B cell (primary cell): Measurements from ENCODE around the gene PRKCZ. TPM values are rescaled to one million over a fixed set of nuclear protein-coding genes. Genes with fewer than 3 reads are reported as not detected.

Experiments used
- ATAC-seq: fragments of 200-7000 bp; cut with Tn5 transposase; one replicate; pipeline ENCODE4 v1.10.0; 2021; ENCODE audit warnings: low read depth, mild to moderate bottlenecking, moderate number of reproducible peaks, moderate library complexity
- CTCF ChIA-PET: fragments of 350-600 bp; sonication (Branson Sonifier 250); formaldehyde crosslinking; loops from one replicate; lab custom pipeline; 2021; ENCODE audit warnings: antibody characterized with exemption, inconsistent platforms; lab: Charles Lee
- POLR2A ChIA-PET: fragments of 350-600 bp; sonication (Branson Sonifier 250); formaldehyde crosslinking; loops from one replicate; lab custom pipeline; 2021; ENCODE audit warnings: antibody characterized with exemption; lab: Charles Lee
- DNase-seq: peaks from one replicate; pipeline ENCODE4 v3.0.0; 2013
- H2AFZ ChIP-seq: 2 replicates; pipeline ENCODE4 v1.6.1; 2012; ENCODE audit warnings: mild to moderate bottlenecking, low read depth, low read length; ENCODE audit not compliant: insufficient read depth, poor library complexity, severe bottlenecking
- H3K27ac ChIP-seq, 2 donors: 1 replicate in 1 of 2; 2 replicates in 1 of 2; pipeline ENCODE4 v1.5.1; 2012 to 2013; ENCODE audit warnings: low read length in 2 of 2, mild to moderate bottlenecking in 2 of 2, moderate library complexity in 1 of 2
- H3K27me3 ChIP-seq, 4 experiments: fragments of 200-600 bp in 1 of 4; sonication (generic) in 1 of 4; replicated peaks in 1 of 4; 1 replicate in 2 of 4; 2 replicates in 2 of 4; pipeline versions ENCODE4 v1.6.1 to v1.7.0; 2013 to 2016; ENCODE audit warnings: low read length in 3 of 4, mild to moderate bottlenecking in 2 of 4, mixed read lengths in 1 of 4, moderate library complexity in 1 of 4; ENCODE audit not compliant: insufficient read depth in 4 of 4, control insufficient read depth in 3 of 4; ENCODE audit errors: control extremely low read depth in 1 of 4
- H3K36me3 ChIP-seq, 2 experiments: replicated peaks in 1 of 2; 1 replicate in 1 of 2; 2 replicates in 1 of 2; pipeline versions ENCODE4 v1.6.1 to v1.7.1; 2013; ENCODE audit warnings: low read length in 1 of 2; ENCODE audit not compliant: insufficient read depth in 2 of 2, control insufficient read depth in 1 of 2; ENCODE audit errors: control extremely low read depth in 1 of 2, extremely low read depth in 1 of 2
- H3K4me1 ChIP-seq, 2 donors: fragments of 200-600 bp in 1 of 2; sonication (generic) in 1 of 2; 1 replicate in 1 of 2; 2 replicates in 1 of 2; pipeline versions ENCODE4 v1.5.1 to v1.6.1; 2013 to 2017; ENCODE audit warnings: low read length in 2 of 2; ENCODE audit not compliant: control insufficient read depth in 2 of 2, insufficient read depth in 2 of 2
- H3K4me2 ChIP-seq: replicated peaks from 2 replicates; pipeline ENCODE3; 2012; ENCODE audit warnings: mild to moderate bottlenecking, low read depth, low read length; ENCODE audit not compliant: poor library complexity, severe bottlenecking
- H3K4me3 ChIP-seq, 5 experiments: fragments of 200-600 bp in 1 of 5; sonication (generic) in 1 of 5; 1 replicate in 3 of 5; 2 replicates in 2 of 5; pipeline versions ENCODE4 v1.5.1 to v1.7.0; 2011 to 2016; ENCODE audit warnings: low read length in 4 of 5, mild to moderate bottlenecking in 4 of 5, low read depth in 2 of 5, control low read depth in 1 of 5, moderate library complexity in 1 of 5; ENCODE audit not compliant: insufficient read depth in 1 of 5; ENCODE audit errors: control extremely low read depth in 1 of 5, extremely low read depth in 1 of 5
- H3K79me2 ChIP-seq: fragments of 200-600 bp; sonication (generic); one replicate; pipeline ENCODE4 v1.6.0; 2016; ENCODE audit warnings: low read length; ENCODE audit not compliant: control insufficient read depth, insufficient read depth
- H3K9ac ChIP-seq: fragments of 200-600 bp; sonication (generic); 2 replicates; pipeline ENCODE4 v1.6.1; 2017; ENCODE audit warnings: mild to moderate bottlenecking, low read length, moderate library complexity
- H3K9me3 ChIP-seq, 3 donors: one replicate each; pipeline versions ENCODE4 v1.6.1 to v1.7.1; 2013; ENCODE audit warnings: low read length in 2 of 3; ENCODE audit not compliant: control insufficient read depth in 2 of 3, insufficient read depth in 1 of 3; ENCODE audit errors: control extremely low read depth in 1 of 3
- H4K20me1 ChIP-seq: 2 replicates; pipeline ENCODE4 v1.6.0; 2012; ENCODE audit warnings: mild to moderate bottlenecking, low read length; ENCODE audit not compliant: insufficient read depth, control insufficient read depth, poor library complexity, severe bottlenecking
- H3K27ac Mint-ChIP-seq: one replicate; pipeline ENCODE4 v1.8.0; 2021; ENCODE audit warnings: mixed read lengths
- H3K27me3 Mint-ChIP-seq: one replicate; pipeline ENCODE4 v1.8.0; 2021; ENCODE audit warnings: mixed read lengths
- H3K4me1 Mint-ChIP-seq: one replicate; pipeline ENCODE4 v1.8.0; 2021; ENCODE audit warnings: mixed read lengths
- H3K4me3 Mint-ChIP-seq: one replicate; pipeline ENCODE4 v1.8.0; 2021; ENCODE audit warnings: mixed read lengths
- H3K9me3 Mint-ChIP-seq: one replicate; pipeline ENCODE4 v1.8.0; 2022; ENCODE audit warnings: mixed read lengths; ENCODE audit not compliant: insufficient read depth
- CTCF ChIP-seq: fragments of 200-600 bp; IDR thresholded peaks from one replicate; pipeline ENCODE4 v1.8.0; 2022; ENCODE audit warnings: antibody characterized with exemption, mild to moderate bottlenecking
- EZH2 ChIP-seq: IDR thresholded peaks from 2 replicates; pipeline ENCODE4 v1.6.1; 2012; ENCODE audit warnings: borderline replicate concordance, low read depth, mild to moderate bottlenecking, moderate library complexity, low read length; ENCODE audit not compliant: insufficient read depth, poor library complexity, severe bottlenecking
- WGBS: methylation state at CpG from one replicate; pipeline ENCODE4 v1.1.5; 2013; ENCODE audit warnings: missing lambda C conversion rate; ENCODE audit not compliant: insufficient coverage; 5-methylcytosine and 5-hydroxymethylcytosine counted together
- intact Hi-C: fragments of 100-400 bp; cut with micrococcal nuclease; formaldehyde crosslinking; loops from one replicate; pipeline ENCODE4 v1.10.0; 2022
- polyA plus RNA-seq: library from polyadenylated mRNA; depleted of rRNA; stranded (reverse); fragments of >200 nt; gene quantifications from 2 replicates; pipeline ENCODE4 v1.2.3, GENCODE V29; 2012
- total RNA-seq, 2 donors: library from RNA; stranded (reverse); fragments of 120-200 nt in 1 of 2; gene quantifications; 1 replicate in 1 of 2; 2 replicates in 1 of 2; pipeline versions ENCODE4 v1.2.3 to v1.2.4, GENCODE V29; 2013 to 2022

Gene PRKCZ
- total and polyA plus RNA-seq, 2 donors (not counting 1 experiment from before 2014, with no cell fraction given), result 17.9 to 53.2 TPM

- intact Hi-C loops, result no loop called here
- Histone ChIP-seq H3K9me3 (peaks cover 0 to 53% (median 23%) of the 10 kb centered on the region in 3 donors), H3K4me2 (no peak overlapping the region), H2AFZ (no peak overlapping the region), H3K27ac (no peak overlapping the region), H4K20me1 (peaks cover 18% of the 10 kb centered on the region), H3K4me1 (no peaks in the 10 kb centered on the region), H3K27me3 (no peaks in the 10 kb centered on the region), H3K4me3 (no peak overlapping the region), H3K36me3 (peaks cover 0 to 2% of the 10 kb centered on the region in 2 experiments), H3K9ac (no peak overlapping the region), H3K79me2 (peaks cover 28% of the 10 kb centered on the region)
- TF ChIP-seq CTCF (no peak), EZH2 (no peak)
- ATAC-seq (no peak), DNase-seq (no peak)
- no peaks in the 10 kb centered on the region for H3K4me1 Mint-ChIP-seq
- ChIA-PET CTCF (no interaction called here), POLR2A (no interaction called here)
- peaks cover 12% of the 10 kb centered on the region for H3K9me3 Mint-ChIP-seq
- WGBS, result 100% methylated on average over 4 of the region's 7 CpGs
- H3K4me3 Mint-ChIP-seq, result no peak overlapping the region
- H3K27ac Mint-ChIP-seq, result no peak overlapping the region
- H3K27me3 Mint-ChIP-seq, result no peaks in the 10 kb centered on the region
Observed at GRCh38 chr1:2078170-2078569, 28.0 kb downstream of the PRKCZ start.

- intact Hi-C loops, result no loop called here
- H3K4me1 Mint-ChIP-seq, result no peaks in the 10 kb centered on the region
- 96% methylated on average over 27 of the region's 28 CpGs for WGBS
Observed at GRCh38 chr1:2079396-2080085, 29.3 kb downstream of the PRKCZ start.

More at GRCh38 chr1:2079396-2080085, 29.3 kb downstream of the PRKCZ start:
- no peak overlapping the region for H3K4me2 ChIP-seq
- H3K9me3 ChIP-seq, result peaks cover 0 to 53% (median 23%) of the 10 kb centered on the region in 3 donors
- no peaks in the 10 kb centered on the region for H3K27me3 ChIP-seq
- no peak for ATAC-seq
- peaks cover 28% of the 10 kb centered on the region for H3K79me2 ChIP-seq
- no peak overlapping the region for H2AFZ ChIP-seq
- no peak overlapping the region for H3K27ac ChIP-seq
- POLR2A ChIA-PET, result no interaction called here
- CTCF ChIA-PET, result interaction anchor here (0.7 kb wide), 1 partner anchor 60 kb away, joined by 3 read pairs; no protein-coding TSS in a partner anchor
- peaks cover 18% of the 10 kb centered on the region for H4K20me1 ChIP-seq
- TF ChIP-seq CTCF (no peak), EZH2 (no peak)
- Mint-ChIP-seq H3K27me3 (no peaks in the 10 kb centered on the region), H3K27ac (no peak overlapping the region), H3K4me3 (no peak overlapping the region), H3K9me3 (peaks cover 12% of the 10 kb centered on the region)
- no peak for DNase-seq
- no peak overlapping the region for H3K4me3 ChIP-seq
- H3K9ac ChIP-seq, result no peak overlapping the region
- no peaks in the 10 kb centered on the region for H3K4me1 ChIP-seq
- H3K36me3 ChIP-seq, result peaks cover 0 to 2% of the 10 kb centered on the region in 2 experiments
